Prostate gland (tissue), 2 donors: ENCODE data around the gene DICER1.

Source experiments
- CTCF ChIP-seq, 4 experiments: fragments of 200-600 bp in 2 of 4; fragments of 450-650 bp in 2 of 4; sonication (generic) in 2 of 4; IDR thresholded peaks; 1 replicate in 3 of 4; 2 replicates in 1 of 4; pipeline ENCODE4 v1.5.1; 2016 to 2019; ENCODE audit warnings: antibody characterized with exemption in 4 of 4, mild to moderate bottlenecking in 2 of 4, moderate library complexity in 2 of 4
- POLR2A ChIP-seq: fragments of 450-650 bp; IDR thresholded peaks from one replicate; pipeline ENCODE4 v1.6.1; 2016; ENCODE audit warnings: antibody characterized with exemption, mild to moderate bottlenecking

DNA sequence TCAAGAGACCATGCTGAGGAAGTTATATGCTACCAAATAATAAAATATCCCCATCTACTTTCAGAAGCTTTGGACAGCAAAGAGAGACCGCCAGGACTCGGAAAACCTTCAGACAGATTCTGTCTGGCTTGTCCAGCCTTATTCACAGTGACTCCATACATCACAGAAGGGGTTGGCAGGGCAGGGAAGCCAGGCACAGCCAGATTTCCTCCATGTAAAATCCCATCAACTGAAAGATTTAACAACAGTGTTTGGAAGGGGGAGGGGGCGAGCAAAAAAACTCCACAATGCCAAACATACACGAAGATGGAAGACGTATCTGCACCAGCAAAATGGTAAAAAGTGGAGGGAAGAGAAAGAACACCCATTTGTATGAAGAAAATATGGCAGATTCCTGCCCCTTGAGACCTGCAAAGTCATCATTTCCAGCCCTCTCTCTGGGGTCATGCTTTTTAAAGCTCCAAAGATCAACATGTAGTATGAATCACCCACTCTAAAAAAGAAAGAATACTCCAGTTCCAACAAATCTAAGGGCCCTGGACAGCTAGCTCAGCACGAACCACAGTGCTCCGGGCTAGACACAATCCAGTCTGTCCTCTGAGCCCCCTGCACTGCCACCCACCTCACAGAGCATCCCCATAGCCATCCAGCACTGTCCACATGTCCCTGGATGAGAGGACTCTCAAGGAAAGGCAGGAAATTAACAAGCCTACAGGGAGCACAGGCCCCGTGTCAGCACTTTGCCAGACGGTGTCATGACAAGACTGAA is 116.4 kb downstream of the DICER1 start:
- TF ChIP-seq CTCF (IDR thresholded peaks at IDR 0.05) = no peak
- TF ChIP-seq POLR2A = no peak
